Immature natural killer cell (primary cell): ENCODE results near the gene FOXP2. TPM values are rescaled to one million over a fixed set of nuclear protein-coding genes. Genes with fewer than 3 reads are reported as not detected.

ENCODE experiments used
- DNase-seq, 3 donors: peaks; one replicate each; pipeline ENCODE4 v3.0.0; 2022; ENCODE audit warnings: mixed read lengths in 1 of 3
- H3K27ac Mint-ChIP-seq, 6 donors: one replicate each; pipeline ENCODE4 v1.8.0; 2020; ENCODE audit warnings: mixed read lengths in 6 of 6, mild to moderate bottlenecking in 5 of 6, inconsistent platforms in 4 of 6, moderate library complexity in 3 of 6
- H3K27me3 Mint-ChIP-seq, 3 donors: one replicate each; pipeline ENCODE4 v1.8.0; 2020 to 2021; ENCODE audit warnings: low read depth in 3 of 3, mild to moderate bottlenecking in 3 of 3, mixed read lengths in 3 of 3, moderate library complexity in 3 of 3, inconsistent platforms in 1 of 3
- H3K36me3 Mint-ChIP-seq, 3 donors: one replicate each; pipeline ENCODE4 v1.8.0; 2020; ENCODE audit warnings: mixed read lengths in 3 of 3, inconsistent platforms in 2 of 3, mild to moderate bottlenecking in 2 of 3
- H3K4me1 Mint-ChIP-seq, 2 donors: one replicate each; pipeline ENCODE4 v1.8.0; 2020; ENCODE audit warnings: inconsistent platforms in 2 of 2, mild to moderate bottlenecking in 2 of 2, mixed read lengths in 2 of 2, moderate library complexity in 1 of 2
- H3K4me3 Mint-ChIP-seq, 5 donors: one replicate each; pipeline ENCODE4 v1.8.0; 2020; ENCODE audit warnings: mild to moderate bottlenecking in 5 of 5, mixed read lengths in 5 of 5, inconsistent platforms in 3 of 5, moderate library complexity in 3 of 5
- H3K9me3 Mint-ChIP-seq, 6 donors: one replicate each; pipeline ENCODE4 v1.8.0; 2020; ENCODE audit warnings: mild to moderate bottlenecking in 6 of 6, mixed read lengths in 6 of 6, inconsistent platforms in 4 of 6, moderate library complexity in 3 of 6
- polyA plus RNA-seq, 3 donors: library from polyadenylated mRNA; unstranded; fragments of 300-500 nt; fragmentation: Illumina TruSeq; gene quantifications; one replicate each; pipeline ENCODE4 v1.2.3, GENCODE V29; 2021

Gene FOXP2
- polyA plus RNA-seq, 3 donors from 2014 or later: not detected

- no peak for DNase-seq
- peaks cover 0 to 7% (median under 1%) of the 10 kb centered on the region in 6 donors for H3K9me3 Mint-ChIP-seq
- no peak overlapping the region for H3K4me3 Mint-ChIP-seq
- no peaks in the 10 kb centered on the region for H3K36me3 Mint-ChIP-seq
- H3K27ac Mint-ChIP-seq: no peak overlapping the region
- no peaks in the 10 kb centered on the region for H3K4me1 Mint-ChIP-seq
- H3K27me3 Mint-ChIP-seq: no peaks in the 10 kb centered on the region
Observed at GRCh38 chr7:114413761-114414155, 857 bp upstream of the FOXP2 start.

GRCh38 chr7:114415064-114415989 lies 712 bp downstream of the FOXP2 start:
- H3K27me3 Mint-ChIP-seq: no peaks in the 10 kb centered on the region
- H3K36me3 Mint-ChIP-seq: no peaks in the 10 kb centered on the region
- H3K9me3 Mint-ChIP-seq: peaks cover 0 to 4% (median 2%) of the 10 kb centered on the region in 6 donors
- H3K4me3 Mint-ChIP-seq: no peak overlapping the region
- no peaks in the 10 kb centered on the region for H3K4me1 Mint-ChIP-seq
- H3K27ac Mint-ChIP-seq: no peak overlapping the region
- no peak for DNase-seq

- no peak overlapping the region for H3K27ac Mint-ChIP-seq
- peaks cover 0 to 4% (median under 1%) of the 10 kb centered on the region in 6 donors for H3K9me3 Mint-ChIP-seq
Observed at GRCh38 chr7:114416129-114416990, 1.7 kb downstream of the FOXP2 start.

GRCh38 chr7:114417290-114417689 lies 2.7 kb downstream of the FOXP2 start:
- H3K4me1 Mint-ChIP-seq: no peaks in the 10 kb centered on the region
- H3K27ac Mint-ChIP-seq: no peak overlapping the region
- no peaks in the 10 kb centered on the region for H3K27me3 Mint-ChIP-seq
- no peak for DNase-seq
- no peaks in the 10 kb centered on the region for H3K36me3 Mint-ChIP-seq
- peaks cover 0 to 4% (median 2%) of the 10 kb centered on the region in 6 donors for H3K9me3 Mint-ChIP-seq
- H3K4me3 Mint-ChIP-seq: no peak overlapping the region

More at GRCh38 chr7:114416129-114416990, 1.7 kb downstream of the FOXP2 start:
- no peak overlapping the region for H3K4me3 Mint-ChIP-seq
- H3K4me1 Mint-ChIP-seq: no peaks in the 10 kb centered on the region
- H3K27me3 Mint-ChIP-seq: no peaks in the 10 kb centered on the region
- no peaks in the 10 kb centered on the region for H3K36me3 Mint-ChIP-seq
- DNase-seq: no peak

- no peak for DNase-seq
- Mint-ChIP-seq H3K36me3 (no peaks in the 10 kb centered on the region), H3K27ac (no peak overlapping the region), H3K27me3 (no peaks in the 10 kb centered on the region), H3K9me3 (peaks cover 0 to 6% (median 3%) of the 10 kb centered on the region in 6 donors), H3K4me1 (no peaks in the 10 kb centered on the region), H3K4me3 (no peak overlapping the region)
Observed at GRCh38 chr7:114418117-114418516, 3.5 kb downstream of the FOXP2 start.

- Mint-ChIP-seq H3K9me3 (peaks cover 0 to 6% (median 3%) of the 10 kb centered on the region in 6 donors), H3K27ac (no peak overlapping the region), H3K4me3 (no peak overlapping the region), H3K4me1 (no peaks in the 10 kb centered on the region), H3K36me3 (no peaks in the 10 kb centered on the region), H3K27me3 (no peaks in the 10 kb centered on the region)
- DNase-seq: no peak
Observed at GRCh38 chr7:114419441-114420272, 5.0 kb downstream of the FOXP2 start.

- Mint-ChIP-seq H3K27me3 (no peaks in the 10 kb centered on the region), H3K4me1 (no peaks in the 10 kb centered on the region), H3K4me3 (no peak overlapping the region), H3K9me3 (peaks cover 0 to 6% (median under 1%) of the 10 kb centered on the region in 6 donors), H3K36me3 (no peaks in the 10 kb centered on the region), H3K27ac (no peak overlapping the region)
- no peak for DNase-seq
Observed at GRCh38 chr7:114422507-114423501, 8.2 kb downstream of the FOXP2 start.

DNA sequence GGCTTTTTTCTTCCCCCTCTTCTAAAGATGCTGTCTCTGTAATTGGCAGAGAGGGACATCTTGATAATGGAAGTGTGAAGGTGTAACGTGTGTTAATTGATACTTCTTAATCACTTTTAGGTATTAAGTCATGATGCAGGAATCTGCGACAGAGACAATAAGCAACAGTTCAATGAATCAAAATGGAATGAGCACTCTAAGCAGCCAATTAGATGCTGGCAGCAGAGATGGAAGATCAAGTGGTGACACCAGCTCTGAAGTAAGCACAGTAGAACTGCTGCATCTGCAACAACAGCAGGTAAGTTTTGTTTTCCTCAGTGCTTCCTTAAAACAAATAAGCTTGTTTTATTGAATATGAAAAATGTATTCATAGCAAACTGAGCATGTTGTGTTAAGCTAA lies 11.8 kb downstream of the FOXP2 start:
- no peaks in the 10 kb centered on the region for H3K4me1 Mint-ChIP-seq
- no peak overlapping the region for H3K27ac Mint-ChIP-seq
- H3K4me3 Mint-ChIP-seq: no peak overlapping the region
- H3K36me3 Mint-ChIP-seq: no peaks in the 10 kb centered on the region
- H3K9me3 Mint-ChIP-seq: peaks cover 0 to 6% (median 0%) of the 10 kb centered on the region in 6 donors
- H3K27me3 Mint-ChIP-seq: peaks cover 0 to 2% (median 0%) of the 10 kb centered on the region in 3 donors
- DNase-seq: no peak

DNA sequence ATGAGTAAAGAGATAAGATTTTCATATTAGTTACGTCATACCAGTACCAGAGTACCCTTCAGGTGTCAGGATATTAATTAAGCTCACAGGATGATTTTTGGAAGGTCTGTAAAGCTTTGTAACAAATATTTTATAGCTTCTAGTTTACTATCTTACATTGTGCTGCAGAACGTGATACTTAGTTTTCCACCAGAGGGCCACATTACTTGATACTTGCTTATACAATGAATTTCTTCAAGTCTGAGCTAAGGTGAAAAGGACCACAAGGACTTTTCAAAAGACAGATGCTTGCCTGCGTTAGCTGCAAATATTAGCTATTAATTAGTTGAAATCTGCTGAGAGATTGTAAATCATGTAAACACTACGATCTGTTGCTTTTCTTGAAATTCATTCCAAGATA lies 12.2 kb downstream of the FOXP2 start:
- Mint-ChIP-seq H3K27me3 (peaks cover 0 to 2% (median 0%) of the 10 kb centered on the region in 3 donors), H3K27ac (no peak overlapping the region), H3K4me1 (no peaks in the 10 kb centered on the region), H3K9me3 (peaks cover 0 to 6% (median 0%) of the 10 kb centered on the region in 6 donors), H3K36me3 (no peaks in the 10 kb centered on the region), H3K4me3 (no peak overlapping the region)
- DNase-seq: no peak

DNA sequence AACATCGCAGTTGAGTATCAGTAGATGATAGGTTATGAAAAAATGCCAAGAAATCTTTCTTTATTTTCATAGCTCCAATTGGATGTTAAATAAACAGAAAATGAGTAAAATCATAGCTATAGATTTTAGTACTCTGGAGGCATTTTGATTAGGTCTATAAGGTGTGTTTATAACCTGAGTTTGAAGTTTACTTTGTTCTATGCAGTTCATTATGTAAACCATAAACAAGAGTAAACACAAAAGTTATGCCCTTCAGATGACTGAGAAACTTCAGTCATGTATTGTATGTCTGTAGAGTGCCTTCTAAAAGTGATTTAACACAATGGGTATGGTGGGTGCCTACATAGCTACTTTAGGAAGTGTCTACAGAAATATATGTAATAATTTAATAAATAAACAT lies 13.6 kb downstream of the FOXP2 start:
- Mint-ChIP-seq H3K36me3 (no peaks in the 10 kb centered on the region), H3K9me3 (peaks cover 0 to under 1% (median 0%) of the 10 kb centered on the region in 6 donors), H3K27me3 (peaks cover 0 to 2% (median 0%) of the 10 kb centered on the region in 3 donors), H3K4me3 (no peak overlapping the region), H3K27ac (no peak overlapping the region), H3K4me1 (no peaks in the 10 kb centered on the region)
- no peak for DNase-seq

DNA sequence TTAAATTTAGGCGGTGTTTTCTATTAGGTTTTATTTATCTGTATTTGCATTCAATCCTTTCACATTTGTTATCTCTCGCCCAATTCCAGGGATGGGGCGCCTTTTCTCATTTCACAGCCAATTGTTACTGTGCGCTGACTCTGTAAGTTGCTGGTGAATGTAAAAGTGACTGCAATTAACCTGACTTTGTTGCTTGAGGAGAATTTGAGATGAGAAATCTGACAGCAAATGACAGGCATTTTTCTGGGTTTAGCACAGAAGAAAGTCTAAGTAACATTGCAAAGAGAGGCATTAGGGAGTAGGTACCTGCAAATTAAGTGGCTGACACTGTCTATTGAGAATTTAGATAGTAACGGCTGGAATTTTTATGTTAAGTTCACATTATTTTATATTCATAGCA lies 16.6 kb downstream of the FOXP2 start:
- Mint-ChIP-seq H3K9me3 (peaks cover 0 to 3% (median 0%) of the 10 kb centered on the region in 6 donors), H3K4me1 (no peaks in the 10 kb centered on the region), H3K36me3 (no peaks in the 10 kb centered on the region), H3K27me3 (peaks cover 0 to 2% (median 0%) of the 10 kb centered on the region in 3 donors), H3K27ac (no peak overlapping the region), H3K4me3 (no peak overlapping the region)
- no peak for DNase-seq

- Mint-ChIP-seq H3K9me3 (peaks cover 0 to 3% (median 0%) of the 10 kb centered on the region in 6 donors), H3K27me3 (peaks cover 0 to 2% (median 1%) of the 10 kb centered on the region in 3 donors), H3K4me1 (no peaks in the 10 kb centered on the region), H3K4me3 (no peak overlapping the region), H3K27ac (no peak overlapping the region), H3K36me3 (no peaks in the 10 kb centered on the region)
- DNase-seq: no peak
Observed at GRCh38 chr7:114432061-114432460, 17.4 kb downstream of the FOXP2 start.
